H1 (cell line): ENCODE data around the gene SYNPO. TPM values are rescaled to one million over a fixed set of nuclear protein-coding genes. Genes with fewer than 3 reads are reported as not detected.

Experiments used
- CTCF ChIA-PET: fragments of 300-600 bp; sonication (Branson Sonifier 250); formaldehyde crosslinking; loops from one replicate; lab custom pipeline; 2021; ENCODE audit not compliant: partially characterized antibody; lab: Charles Lee
- POLR2A ChIA-PET: fragments of 300-600 bp; sonication (Branson Sonifier 250); formaldehyde crosslinking; loops from one replicate; lab custom pipeline; 2021; ENCODE audit warnings: inconsistent platforms; ENCODE audit not compliant: partially characterized antibody; lab: Charles Lee
- DNase-seq, 2 experiments: peaks; one replicate each; pipeline versions ENCODE4 v3.0.0 to v3.0.0-alpha.2; 2010 to 2022; ENCODE audit warnings: low spot score in 2 of 2, low read depth in 1 of 2, mixed read lengths in 1 of 2
- FAIRE-seq: peaks from 2 replicates; lab custom pipeline; 2011; peaks lifted over from hg19 to GRCh38; lab: Jason Lieb, UNC
- H2AFZ ChIP-seq: 2 replicates; pipeline ENCODE4 v1.8.1; 2012; ENCODE audit warnings: low read length, inconsistent platforms
- H2AK5ac ChIP-seq: 2 replicates; pipeline ENCODE4 v1.6.1; 2013; ENCODE audit warnings: low read depth, low read length
- H2BK120ac ChIP-seq: replicated peaks from 2 replicates; pipeline ENCODE3; 2013; ENCODE audit warnings: low read depth, low read length, inconsistent platforms
- H2BK12ac ChIP-seq: 2 replicates; pipeline ENCODE4 v1.6.1; 2013; ENCODE audit warnings: low read depth, low read length
- H2BK15ac ChIP-seq: 2 replicates; pipeline ENCODE4 v1.6.1; 2013; ENCODE audit warnings: low read length
- H2BK20ac ChIP-seq: 2 replicates; pipeline ENCODE4 v1.6.1; 2013; ENCODE audit warnings: low read length
- H2BK5ac ChIP-seq: 2 replicates; pipeline ENCODE4 v1.6.1; 2013; ENCODE audit warnings: low read depth, low read length
- H3K14ac ChIP-seq: 2 replicates; pipeline ENCODE4 v1.6.1; 2013; ENCODE audit warnings: inconsistent platforms; ENCODE audit not compliant: insufficient read length
- H3K18ac ChIP-seq: 2 replicates; pipeline ENCODE4 v1.6.1; 2013; ENCODE audit warnings: low read length; ENCODE audit errors: extremely low read depth
- H3K23ac ChIP-seq: 2 replicates; pipeline ENCODE4 v1.6.1; 2013; ENCODE audit warnings: inconsistent platforms; ENCODE audit not compliant: insufficient read length
- H3K23me2 ChIP-seq: 2 replicates; pipeline ENCODE4 v1.6.1; 2013; ENCODE audit warnings: low read depth, low read length
- H3K27ac ChIP-seq: 2 replicates; pipeline ENCODE4 v1.6.1; 2011; ENCODE audit warnings: low read depth, low read length, inconsistent platforms
- H3K27me3 ChIP-seq, 4 experiments: replicated peaks in 1 of 4; 1 replicate in 1 of 4; 2 replicates in 3 of 4; pipeline versions ENCODE4 v1.6.1 to v1.8.1; 2011 to 2013; ENCODE audit warnings: low read length in 3 of 4, mild to moderate bottlenecking in 3 of 4, inconsistent platforms in 2 of 4, mixed read lengths in 2 of 4, moderate library complexity in 1 of 4; ENCODE audit not compliant: control insufficient read depth in 3 of 4, insufficient read depth in 3 of 4; ENCODE audit errors: extremely low read depth in 1 of 4
- H3K36me3 ChIP-seq, 4 experiments: 2 replicates each; pipeline versions ENCODE4 v1.6.1 to v1.8.1; 2011 to 2013; ENCODE audit warnings: mild to moderate bottlenecking in 4 of 4, low read length in 3 of 4, moderate library complexity in 2 of 4, control low read depth in 1 of 4, inconsistent platforms in 1 of 4; ENCODE audit not compliant: insufficient read depth in 4 of 4, control insufficient read depth in 2 of 4
- H3K4ac ChIP-seq: replicated peaks from 2 replicates; pipeline ENCODE3; 2013; ENCODE audit warnings: low read length, low read depth, mixed read lengths, inconsistent platforms; ENCODE audit not compliant: insufficient read length
- H3K4me1 ChIP-seq, 4 experiments: replicated peaks in 1 of 4; 1 replicate in 1 of 4; 2 replicates in 3 of 4; pipeline versions ENCODE4 v1.6.1 to v1.8.1; 2011 to 2013; ENCODE audit warnings: low read length in 3 of 4, inconsistent platforms in 2 of 4, mixed read lengths in 1 of 4; ENCODE audit not compliant: insufficient read depth in 4 of 4, control insufficient read depth in 3 of 4
- H3K4me2 ChIP-seq, 2 experiments: 2 replicates each; pipeline versions ENCODE4 v1.6.1 to v1.8.1; 2011 to 2013; ENCODE audit warnings: low read depth in 2 of 2, low read length in 2 of 2, control low read depth in 1 of 2, inconsistent platforms in 1 of 2, mild to moderate bottlenecking in 1 of 2; ENCODE audit not compliant: insufficient read depth in 1 of 2
- H3K4me3 ChIP-seq, 4 experiments: fragments of 200-600, 300-600 bp in 1 of 4; sonication (generic), shearing (Covaris generic), sonication (Bioruptor Twin) in 1 of 4; 2 replicates each; pipeline versions ENCODE4 v1.5.1 to v1.8.1; 2011 to 2016; ENCODE audit warnings: low read length in 4 of 4, low read depth in 3 of 4, control low read depth in 2 of 4, inconsistent platforms in 2 of 4, mild to moderate bottlenecking in 2 of 4, mixed read lengths in 1 of 4, moderate library complexity in 1 of 4; ENCODE audit not compliant: insufficient read depth in 2 of 4; ENCODE audit errors: extremely low read depth in 1 of 4
- H3K56ac ChIP-seq: replicated peaks from 2 replicates; pipeline ENCODE3; 2013; ENCODE audit warnings: low read depth, mild to moderate bottlenecking, mixed read lengths, low read length, inconsistent platforms; ENCODE audit not compliant: insufficient read length
- H3K79me1 ChIP-seq: 2 replicates; pipeline ENCODE4 v1.6.1; 2013; ENCODE audit warnings: low read depth, low read length, control low read depth
- H3K79me2 ChIP-seq, 2 experiments: 2 replicates each; pipeline versions ENCODE4 v1.6.1 to v1.8.1; 2012 to 2013; ENCODE audit warnings: low read length in 2 of 2, mild to moderate bottlenecking in 2 of 2, inconsistent platforms in 1 of 2; ENCODE audit not compliant: insufficient read depth in 2 of 2, control insufficient read depth in 1 of 2
- H3K9ac ChIP-seq, 4 experiments: replicated peaks in 1 of 4; 1 replicate in 1 of 4; 2 replicates in 3 of 4; pipeline versions ENCODE4 v1.6.1 to v1.8.1; 2011 to 2013; ENCODE audit warnings: low read depth in 3 of 4, low read length in 3 of 4, control low read depth in 2 of 4, mild to moderate bottlenecking in 2 of 4, moderate library complexity in 2 of 4, inconsistent platforms in 1 of 4; ENCODE audit errors: extremely low read depth in 1 of 4
- H3K9me3 ChIP-seq, 2 experiments: 2 replicates each; pipeline versions ENCODE4 v1.6.1 to v1.8.1; 2012 to 2013; ENCODE audit warnings: mild to moderate bottlenecking in 2 of 2, moderate library complexity in 2 of 2, control low read depth in 1 of 2, inconsistent platforms in 1 of 2, low read depth in 1 of 2, low read length in 1 of 2, mixed read lengths in 1 of 2; ENCODE audit not compliant: insufficient read depth in 2 of 2
- H4K20me1 ChIP-seq, 2 experiments: replicated peaks in 1 of 2; 2 replicates each; pipeline versions ENCODE3 to v1.8.1; 2011 to 2013; ENCODE audit warnings: inconsistent platforms in 2 of 2, low read length in 2 of 2, mild to moderate bottlenecking in 1 of 2; ENCODE audit not compliant: insufficient read depth in 2 of 2, control insufficient read depth in 1 of 2
- H4K5ac ChIP-seq: 2 replicates; pipeline ENCODE4 v1.6.1; 2013; ENCODE audit warnings: low read length, low read depth, mixed read lengths, inconsistent platforms; ENCODE audit not compliant: insufficient read length
- H4K8ac ChIP-seq: 2 replicates; pipeline ENCODE4 v1.8.0; 2013; ENCODE audit warnings: mild to moderate bottlenecking, moderate library complexity, low read length, inconsistent platforms; ENCODE audit not compliant: insufficient read depth; ENCODE audit errors: extremely low read depth
- H4K91ac ChIP-seq: replicated peaks from 2 replicates; pipeline ENCODE3; 2013; ENCODE audit warnings: low read length, mixed read lengths, inconsistent platforms; ENCODE audit not compliant: insufficient read length
- BACH1 ChIP-seq: IDR thresholded peaks from 2 replicates; pipeline ENCODE4 v1.6.1; 2012; ENCODE audit warnings: low read length, improper control_type of control experiment
- BCL11A ChIP-seq, 2 experiments: IDR thresholded peaks; one replicate each; pipeline ENCODE4 v1.6.1; 2011; ENCODE audit warnings: low read depth in 2 of 2, low read length in 2 of 2, mild to moderate bottlenecking in 2 of 2
- EP300 ChIP-seq, 2 experiments: IDR thresholded peaks; 1 replicate in 1 of 2; 2 replicates in 1 of 2; pipeline ENCODE4 v1.6.1; 2011 to 2012; ENCODE audit warnings: low read depth in 2 of 2, low read length in 2 of 2, mild to moderate bottlenecking in 2 of 2, borderline replicate concordance in 1 of 2, inconsistent platforms in 1 of 2, moderate library complexity in 1 of 2
- POLR2A ChIP-seq, 2 experiments: IDR thresholded peaks; 1 replicate in 1 of 2; 2 replicates in 1 of 2; pipeline ENCODE4 v1.6.1; 2011; ENCODE audit warnings: low read depth in 2 of 2, low read length in 2 of 2, mild to moderate bottlenecking in 2 of 2; ENCODE audit errors: control extremely low read depth in 1 of 2
- POU5F1 ChIP-seq: IDR thresholded peaks from 2 replicates; pipeline ENCODE4 v1.6.1; 2011; ENCODE audit warnings: low read depth, mild to moderate bottlenecking, low read length, moderate library complexity
- SUZ12 ChIP-seq: fragments of 200-600 bp; sonication (generic); IDR thresholded peaks from 2 replicates; pipeline ENCODE4 v1.6.1; 2012; ENCODE audit warnings: mild to moderate bottlenecking, inconsistent platforms, low read length, moderate library complexity, mixed read lengths
- TAF1 ChIP-seq: IDR thresholded peaks from 2 replicates; pipeline ENCODE4 v1.6.1; 2011; ENCODE audit warnings: mild to moderate bottlenecking, low read depth, low read length
- TAF7 ChIP-seq: optimal IDR thresholded peaks from 2 replicates; pipeline ENCODE3; 2011; ENCODE audit warnings: low read depth, mild to moderate bottlenecking, inconsistent platforms, low read length, moderate library complexity, borderline replicate concordance
- TBP ChIP-seq: IDR thresholded peaks from 2 replicates; pipeline ENCODE4 v1.6.1; 2011; ENCODE audit warnings: low read depth, low read length, improper control_type of control experiment
- WGBS, 2 experiments: shearing (Covaris generic) in 1 of 2; methylation state at CpG; one replicate each; pipeline versions ENCODE4 v1.1.6 to v1.1.7; 2013 to 2015; ENCODE audit warnings: low lambda C conversion rate in 2 of 2, mixed read lengths in 2 of 2, inconsistent platforms in 1 of 2, low coverage in 1 of 2, missing lambda C conversion rate in 1 of 2; ENCODE audit not compliant: insufficient replicate concordance in 2 of 2, insufficient coverage in 1 of 2, insufficient read length in 1 of 2; ENCODE audit errors: extremely low coverage in 1 of 2, missing lambda C conversion rate in 1 of 2; 5-methylcytosine and 5-hydroxymethylcytosine counted together
- polyA plus RNA-seq, 7 experiments: library from polyadenylated mRNA; depleted of rRNA in 3 of 7; stranded (reverse) in 5 of 7; unstranded in 2 of 7; fragments of >200 nt in 5 of 7; fragments of 200-250 nt in 2 of 7; gene quantifications; 1 replicate in 5 of 7; 2 replicates in 1 of 7; 4 replicates in 1 of 7; pipeline versions ENCODE4 v1.2.1 to v1.2.3, GENCODE V29; 2011 to 2013; ENCODE audit warnings: missing spikeins in 2 of 7, mixed read lengths in 2 of 7
- total RNA-seq: library from RNA; stranded (reverse); fragmentation: NEBNext Ultra II Directional; extraction: Animal tissue kit (Norgen Biotek cat#: 25700); gene quantifications from 2 replicates; pipeline ENCODE4 v1.2.1, GENCODE V29; 2021
- TF ChIP-seq, protein P1 (sequence below): IDR thresholded peaks from 2 replicates; pipeline ENCODE4 v1.6.1; 2012; ENCODE audit warnings: inconsistent platforms

The SYNPO gene
- total and polyA plus RNA-seq, 2 of the 8 experiments (the other 6 are each of a cell fraction or from before 2014, with no cell fraction given) = 2.3 TPM

DNA sequence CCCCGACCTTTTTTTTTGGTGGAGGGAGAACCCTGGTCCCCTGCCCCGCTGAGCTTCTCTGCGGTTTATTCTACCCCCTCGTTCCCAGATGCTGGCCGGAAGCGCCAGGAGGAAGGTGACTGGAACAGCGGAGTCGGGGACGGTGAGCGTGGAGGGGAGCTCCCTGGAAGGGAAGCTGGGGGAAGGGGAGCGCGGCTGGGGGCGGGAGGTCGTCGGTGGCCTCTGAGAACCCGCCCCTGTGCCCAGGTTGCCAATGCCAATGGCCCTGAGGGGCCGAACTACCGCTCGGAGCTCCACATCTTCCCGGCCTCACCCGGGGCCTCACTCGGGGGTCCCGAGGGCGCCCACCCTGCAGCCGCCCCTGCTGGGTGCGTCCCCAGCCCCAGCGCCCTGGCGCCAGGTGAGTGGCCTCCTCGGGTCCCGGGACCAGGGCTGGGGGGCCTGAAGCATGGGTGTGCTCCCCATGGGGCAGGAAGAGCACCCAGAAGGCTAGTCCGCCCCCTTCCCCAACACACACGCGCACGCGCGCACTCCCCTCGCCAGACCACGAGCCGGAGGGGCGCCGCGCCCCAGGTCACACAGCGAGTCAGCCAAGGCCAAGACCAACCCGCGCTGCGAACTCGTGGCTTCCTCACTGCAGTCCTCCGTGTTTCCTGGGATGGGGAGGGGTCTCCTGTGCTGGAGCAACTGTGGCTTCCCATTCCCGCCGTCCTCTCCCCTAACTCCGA, 31.2 kb downstream of the SYNPO start:
- Histone ChIP-seq H3K4me3 (peak overlapping the region; percentile 88 to 96 (median 93)), H3K4me1 (peaks cover 5 to 23% (median 14%) of the 10 kb centered on the region in 4 experiments), H4K8ac (peak overlapping the region; percentile 87), H3K9me3 (no peaks in the 10 kb centered on the region), H2BK20ac (no peak overlapping the region), H3K4ac (peak overlapping the region; percentile 62), H3K23me2 (peaks cover 9% of the 10 kb centered on the region), H3K18ac (peak overlapping the region; percentile 93), H4K5ac (peak overlapping the region; percentile 77), H4K20me1 (no peaks in the 10 kb centered on the region), H3K27ac (peak overlapping the region; percentile 90), H3K36me3 (peaks cover 0 to 16% (median 0%) of the 10 kb centered on the region in 4 experiments; a peak in 2 of 8 replicates), H4K91ac (peak overlapping the region; percentile 59), H2BK12ac (peak overlapping the region; percentile 70), H2AFZ (peak overlapping the region; percentile 68), H3K14ac (peak overlapping the region; percentile 67), H2AK5ac (no peak overlapping the region), H3K79me1 (no peaks in the 10 kb centered on the region), H2BK15ac (peak overlapping the region; percentile 36; the same call in 1 of the 2 replicates), H3K4me2 (peak overlapping the region; percentile 73 to 94), H2BK5ac (peak overlapping the region; percentile 92), H3K9ac (peak overlapping the region; percentile 55 to 88 (median 86)), H3K23ac (no peak overlapping the region), H2BK120ac (peak overlapping the region; percentile 3), H3K79me2 (peaks cover 0 to 9% of the 10 kb centered on the region in 2 experiments; a peak in 2 of 4 replicates), H3K27me3 (no peaks in the 10 kb centered on the region), H3K56ac (peak overlapping the region; percentile 62)
- WGBS, 2 experiments = 3% methylated on average over 34 of the region's 51 CpGs; no CpG with 5 or more reads in 1 of the 2 experiments
- ChIA-PET POLR2A (interaction anchor here (0.6 to 4.7 kb wide), 24 partner anchors 10 to 222 kb away, joined by 3 to 70 read pairs (median 4); partner anchors contain the start of genes DCTN4, MYOZ3 and RBM22), CTCF (interaction anchor here (0.8 to 2.5 kb wide), 9 partner anchors 11 to 222 kb away, joined by 3 to 18 read pairs (median 5); partner anchors contain the start of genes IRGM, MYOZ3, RBM22 and RPS14)
- FAIRE-seq = no peak
- DNase-seq = peak in 1 of 2 experiments; percentile 79
- TF ChIP-seq POU5F1 (no peak), POLR2A (IDR thresholded peaks at IDR 0.05; ENCODE audit: control extremely low read depth in 1 of 2, low read depth in 2 of 2, low read length in 2 of 2) (peak in 1 of 2 experiments; percentile 64; a peak in 1 of 3 replicates), BCL11A (IDR thresholded peaks at IDR 0.05; ENCODE audit: low read depth in 2 of 2, low read length in 2 of 2) (no peak), SUZ12 (no peak), EP300 (IDR thresholded peaks at IDR 0.05; ENCODE audit: borderline replicate concordance in 1 of 2, low read depth in 2 of 2, low read length in 2 of 2) (peak in 1 of 2 experiments; percentile 74; a peak in 1 of 3 replicates), BACH1 (no peak), TAF7 (no peak), TBP (peak; percentile 34; the same call in 1 of the 2 replicates), TAF1 (peak; percentile 22; the same call in 1 of the 2 replicates)
- TF ChIP-seq, protein P1, sequence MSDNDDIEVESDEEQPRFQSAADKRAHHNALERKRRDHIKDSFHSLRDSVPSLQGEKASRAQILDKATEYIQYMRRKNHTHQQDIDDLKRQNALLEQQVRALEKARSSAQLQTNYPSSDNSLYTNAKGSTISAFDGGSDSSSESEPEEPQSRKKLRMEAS = peak; percentile 61; the same call in 1 of the 2 replicates
